Stimulated activated CD8-positive, alpha-beta memory T cell treated with anti-CD3 and anti-CD28 coated beads, Interleukin-7, amount 100 ng/mL, for 1 hour (primary cell): ENCODE measurements around the gene ZNF391.
"Not testable (repeated sequence)": the region's sequence is repeated elsewhere in the genome, so short reads cannot be mapped to it uniquely, and the experiment has no call there.

ENCODE experiments used
- DNase-seq, 2 donors: peaks; one replicate each; pipeline ENCODE4 v3.0.0-alpha.2; 2020; ENCODE audit warnings: low read depth in 2 of 2

The ZNF391 gene

GRCh38 chr6:27422651-27423332 is 34.2 kb downstream of the ZNF391 start:
- no peak for DNase-seq

GRCh38 chr6:27424851-27425250 is 36.3 kb downstream of the ZNF391 start:
- not testable (repeated sequence) for DNase-seq

GRCh38 chr6:27426045-27426620 is 37.6 kb downstream of the ZNF391 start:
- DNase-seq: no peak

- no peak for DNase-seq
Observed at GRCh38 chr6:27428502-27428901, 39.9 kb downstream of the ZNF391 start.

GRCh38 chr6:27428966-27429365 is 40.4 kb downstream of the ZNF391 start:
- DNase-seq: no peak

- DNase-seq: no peak
Observed at GRCh38 chr6:27433714-27434113, 45.2 kb downstream of the ZNF391 start.

GRCh38 chr6:27439371-27439770 is 50.8 kb downstream of the ZNF391 start:
- no peak for DNase-seq

- DNase-seq: no peak
Observed at GRCh38 chr6:27441001-27441400, 52.4 kb downstream of the ZNF391 start.

GRCh38 chr6:27442932-27443331 is 54.4 kb downstream of the ZNF391 start:
- no peak for DNase-seq

- no peak for DNase-seq
Observed at GRCh38 chr6:27448456-27448855, 59.9 kb downstream of the ZNF391 start.

- DNase-seq: no peak
Observed at GRCh38 chr6:27451660-27452390, 63.3 kb downstream of the ZNF391 start.

GRCh38 chr6:27452496-27452897 is 63.9 kb downstream of the ZNF391 start:
- no peak for DNase-seq
